ENCODE results near the gene MPZL3.

DNA sequence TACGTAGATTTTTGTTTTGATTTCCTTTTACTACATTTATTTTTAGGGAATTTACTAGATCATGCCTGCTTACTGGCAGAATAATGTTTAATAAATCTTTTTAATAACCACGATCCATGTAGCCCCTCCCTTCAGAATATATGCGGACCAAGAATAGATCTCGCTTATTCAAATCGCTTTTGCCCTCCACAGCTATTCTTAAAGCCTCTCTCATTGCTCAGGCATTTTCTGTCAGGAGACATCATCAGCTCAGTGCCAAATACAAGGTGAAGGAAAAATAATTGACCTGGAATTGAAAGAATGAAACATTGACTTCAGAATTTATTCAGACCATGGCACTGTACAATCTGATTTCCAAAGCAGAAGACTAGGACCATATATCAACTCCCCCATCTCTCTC is 17.3 kb downstream of the MPZL3 start:
- TF ChIP-seq, protein P1, sequence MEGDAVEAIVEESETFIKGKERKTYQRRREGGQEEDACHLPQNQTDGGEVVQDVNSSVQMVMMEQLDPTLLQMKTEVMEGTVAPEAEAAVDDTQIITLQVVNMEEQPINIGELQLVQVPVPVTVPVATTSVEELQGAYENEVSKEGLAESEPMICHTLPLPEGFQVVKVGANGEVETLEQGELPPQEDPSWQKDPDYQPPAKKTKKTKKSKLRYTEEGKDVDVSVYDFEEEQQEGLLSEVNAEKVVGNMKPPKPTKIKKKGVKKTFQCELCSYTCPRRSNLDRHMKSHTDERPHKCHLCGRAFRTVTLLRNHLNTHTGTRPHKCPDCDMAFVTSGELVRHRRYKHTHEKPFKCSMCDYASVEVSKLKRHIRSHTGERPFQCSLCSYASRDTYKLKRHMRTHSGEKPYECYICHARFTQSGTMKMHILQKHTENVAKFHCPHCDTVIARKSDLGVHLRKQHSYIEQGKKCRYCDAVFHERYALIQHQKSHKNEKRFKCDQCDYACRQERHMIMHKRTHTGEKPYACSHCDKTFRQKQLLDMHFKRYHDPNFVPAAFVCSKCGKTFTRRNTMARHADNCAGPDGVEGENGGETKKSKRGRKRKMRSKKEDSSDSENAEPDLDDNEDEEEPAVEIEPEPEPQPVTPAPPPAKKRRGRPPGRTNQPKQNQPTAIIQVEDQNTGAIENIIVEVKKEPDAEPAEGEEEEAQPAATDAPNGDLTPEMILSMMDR (optimal IDR thresholded peaks at IDR 0.05 in 1 of 3, IDR thresholded peaks at IDR 0.05 in 1 of 3, conservative IDR thresholded peaks at IDR 0.05 in 1 of 3; ENCODE audit: extremely low read depth in 1 of 3, insufficient read depth in 2 of 3, low read length in 3 of 3): no peak
- no peak for TF ChIP-seq EZH2 (IDR thresholded peaks at IDR 0.05; ENCODE audit: low read length)

Measured in keratinocyte (primary cell).